GM12878 (cell line): Measurements from ENCODE around the gene C4orf17. TPM values are rescaled to one million over a fixed set of nuclear protein-coding genes. Genes with fewer than 3 reads are reported as not detected.

Source experiments
- HDAC2 ChIP-seq: fragments of 200-600 bp; sonication (generic); IDR thresholded peaks from 2 replicates; pipeline ENCODE4 v1.6.1; 2017
- HDAC6 ChIP-seq: fragments of 200-600 bp; sonication (generic); IDR thresholded peaks from one replicate; pipeline ENCODE4 v1.8.0; 2017; ENCODE audit warnings: antibody characterized with exemption; ENCODE audit not compliant: unreplicated experiment
- NR2F1 ChIP-seq: fragments of 450-650 bp; conservative IDR thresholded peaks from 2 replicates; pipeline ENCODE4 v1.6.1; 2017; ENCODE audit warnings: mild to moderate bottlenecking
- NRF1 ChIP-seq: conservative IDR thresholded peaks from 2 replicates; pipeline ENCODE4 v1.6.1; 2011; ENCODE audit warnings: mild to moderate bottlenecking, low read depth, low read length, improper control_type of control experiment
- PAX8 ChIP-seq: fragments of 450-650 bp; IDR thresholded peaks from 2 replicates; pipeline ENCODE4 v1.6.1; 2017; ENCODE audit warnings: mild to moderate bottlenecking, moderate library complexity
- POLR2A ChIP-seq: IDR thresholded peaks from 2 replicates; pipeline ENCODE4 v1.6.1; 2011; ENCODE audit warnings: low read depth, mild to moderate bottlenecking, low read length
- RAD21 ChIP-seq: IDR thresholded peaks from 2 replicates; pipeline ENCODE4 v1.6.1; 2011; ENCODE audit warnings: mild to moderate bottlenecking, low read depth, low read length, moderate library complexity; ENCODE audit not compliant: insufficient read depth
- RAD51 ChIP-seq: fragments of 450-650 bp; IDR thresholded peaks from 2 replicates; pipeline ENCODE4 v1.6.1; 2016; ENCODE audit warnings: moderate library complexity, mild to moderate bottlenecking, inconsistent platforms
- RCOR1 ChIP-seq: conservative IDR thresholded peaks from 2 replicates; pipeline ENCODE4 v1.6.1; 2012; ENCODE audit warnings: low read depth, low read length, improper control_type of control experiment
- SIX5 ChIP-seq: IDR thresholded peaks from 2 replicates; pipeline ENCODE4 v1.6.1; 2011; ENCODE audit warnings: mild to moderate bottlenecking, low read depth, low read length, moderate library complexity; ENCODE audit not compliant: severe bottlenecking
- SMC3 ChIP-seq: IDR thresholded peaks from 2 replicates; pipeline ENCODE4 v1.6.1; 2011; ENCODE audit warnings: low read length, improper control_type of control experiment, borderline replicate concordance
- TBL1XR1 ChIP-seq: IDR thresholded peaks from 2 replicates; pipeline ENCODE4 v1.6.1; 2012; ENCODE audit warnings: low read depth, low read length, improper control_type of control experiment
- YY1 ChIP-seq: IDR thresholded peaks from 2 replicates; pipeline ENCODE4 v1.6.1; 2011; ENCODE audit warnings: low read depth, mild to moderate bottlenecking, low read length
- polyA plus RNA-seq, 11 experiments: library from polyadenylated mRNA; depleted of rRNA in 4 of 11; unstranded in 6 of 11; stranded (reverse) in 5 of 11; fragments of >200 nt; fragmentation: Nextera tagmentation in 4 of 11; fragmentation: Illumina TruSeq in 1 of 11; extraction: Ambion mirVana in 4 of 11; extraction: Trizol in 1 of 11; gene quantifications; 1 replicate in 1 of 11; 2 replicates in 10 of 11; pipeline versions ENCODE4 v1.2.1 to v1.2.3, GENCODE V29; 2011 to 2016; ENCODE audit warnings: inconsistent platforms in 2 of 11, missing spikeins in 2 of 11, low read depth in 1 of 11
- total RNA-seq, 4 experiments: library from RNA; depleted of rRNA in 3 of 4; stranded (reverse); fragments of >200 nt in 3 of 4; fragmentation: Illumina TruSeq in 1 of 4; extraction: Trizol in 1 of 4; gene quantifications; 2 replicates each; pipeline versions ENCODE4 v1.2.1 to v1.2.3, GENCODE V29; 2013 to 2021
- TF ChIP-seq, protein P1 (sequence below): fragments of 450-650 bp; conservative IDR thresholded peaks from 2 replicates; pipeline ENCODE4 v1.6.1; 2017; ENCODE audit warnings: mild to moderate bottlenecking, moderate library complexity
- TF ChIP-seq, protein P2 (sequence below): fragments of 150-350 bp; IDR thresholded peaks from 2 replicates; pipeline ENCODE4 v1.6.1; 2014; ENCODE audit warnings: mild to moderate bottlenecking, low read depth, low read length
- TF ChIP-seq, protein P3 (sequence below): IDR thresholded peaks from 2 replicates; pipeline ENCODE4 v1.6.1; 2011; ENCODE audit warnings: borderline replicate concordance, low read depth, mild to moderate bottlenecking, moderate library complexity, mixed read lengths, low read length; ENCODE audit not compliant: insufficient read depth; ENCODE audit errors: extremely low read length
- TF ChIP-seq, protein P4 (sequence below): IDR thresholded peaks from 2 replicates; pipeline ENCODE4 v1.6.1; 2012; ENCODE audit warnings: improper control_type of control experiment, low read depth, low read length; ENCODE audit not compliant: insufficient replicate concordance

C4orf17 gene
- total and polyA plus RNA-seq, 10 of the 15 experiments (the other 5 are each of a cell fraction or from before 2014, with no cell fraction given) = not detected

DNA sequence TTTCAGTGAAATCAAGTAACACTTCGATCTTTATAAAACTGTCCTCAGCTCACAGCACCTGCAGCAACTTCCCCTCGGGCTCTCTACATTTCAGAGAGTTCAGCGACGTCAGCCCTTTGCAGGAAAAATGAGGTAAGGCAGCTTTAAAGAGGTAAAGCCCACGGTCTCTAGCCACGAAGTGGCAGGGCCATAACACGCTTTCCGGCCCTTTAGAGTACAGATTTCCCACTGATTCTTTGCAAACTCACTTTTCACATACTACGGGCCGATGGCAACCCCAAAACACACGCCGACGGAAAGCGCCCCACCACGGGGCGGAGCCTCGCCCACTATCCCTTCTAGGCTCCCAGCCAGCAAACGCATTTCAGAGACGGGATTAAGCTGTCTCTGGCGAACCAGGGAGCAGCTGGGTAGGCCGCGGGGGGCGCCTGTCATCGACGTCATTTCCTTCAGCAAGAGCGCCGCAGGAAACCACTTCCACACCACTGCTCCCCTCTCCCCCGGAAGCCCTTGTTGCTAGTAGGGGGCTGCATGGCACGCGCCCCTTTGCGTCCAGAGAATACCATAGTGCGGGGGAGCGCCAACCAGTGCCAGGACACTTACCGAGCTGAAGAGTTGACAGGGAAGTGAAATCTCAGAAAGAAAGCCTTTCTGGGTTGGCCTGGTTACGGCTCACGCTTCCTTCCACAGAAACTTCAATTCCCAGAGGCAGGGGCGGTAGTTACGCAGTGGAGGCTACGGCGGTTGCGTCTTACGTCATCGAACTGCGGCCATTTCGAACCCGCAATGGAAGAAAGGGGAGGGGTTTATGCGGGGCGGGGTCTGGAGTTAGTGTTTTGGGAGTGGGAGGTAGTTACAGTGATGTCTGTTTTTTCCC, 52.7 kb downstream of the C4orf17 start, which contains the start of gene TRMT10A (continued):
- peak; percentile 75; the same call in 1 of the 2 replicates for TF ChIP-seq NR2F1
- no peak for TF ChIP-seq TBL1XR1
- TF ChIP-seq YY1 = peak; percentile 88
- TF ChIP-seq, protein P1, sequence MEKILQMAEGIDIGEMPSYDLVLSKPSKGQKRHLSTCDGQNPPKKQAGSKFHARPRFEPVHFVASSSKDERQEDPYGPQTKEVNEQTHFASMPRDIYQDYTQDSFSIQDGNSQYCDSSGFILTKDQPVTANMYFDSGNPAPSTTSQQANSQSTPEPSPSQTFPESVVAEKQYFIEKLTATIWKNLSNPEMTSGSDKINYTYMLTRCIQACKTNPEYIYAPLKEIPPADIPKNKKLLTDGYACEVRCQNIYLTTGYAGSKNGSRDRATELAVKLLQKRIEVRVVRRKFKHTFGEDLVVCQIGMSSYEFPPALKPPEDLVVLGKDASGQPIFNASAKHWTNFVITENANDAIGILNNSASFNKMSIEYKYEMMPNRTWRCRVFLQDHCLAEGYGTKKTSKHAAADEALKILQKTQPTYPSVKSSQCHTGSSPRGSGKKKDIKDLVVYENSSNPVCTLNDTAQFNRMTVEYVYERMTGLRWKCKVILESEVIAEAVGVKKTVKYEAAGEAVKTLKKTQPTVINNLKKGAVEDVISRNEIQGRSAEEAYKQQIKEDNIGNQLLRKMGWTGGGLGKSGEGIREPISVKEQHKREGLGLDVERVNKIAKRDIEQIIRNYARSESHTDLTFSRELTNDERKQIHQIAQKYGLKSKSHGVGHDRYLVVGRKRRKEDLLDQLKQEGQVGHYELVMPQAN = peak; percentile 87
- peak; percentile 81 for TF ChIP-seq SIX5
- TF ChIP-seq, protein P2, sequence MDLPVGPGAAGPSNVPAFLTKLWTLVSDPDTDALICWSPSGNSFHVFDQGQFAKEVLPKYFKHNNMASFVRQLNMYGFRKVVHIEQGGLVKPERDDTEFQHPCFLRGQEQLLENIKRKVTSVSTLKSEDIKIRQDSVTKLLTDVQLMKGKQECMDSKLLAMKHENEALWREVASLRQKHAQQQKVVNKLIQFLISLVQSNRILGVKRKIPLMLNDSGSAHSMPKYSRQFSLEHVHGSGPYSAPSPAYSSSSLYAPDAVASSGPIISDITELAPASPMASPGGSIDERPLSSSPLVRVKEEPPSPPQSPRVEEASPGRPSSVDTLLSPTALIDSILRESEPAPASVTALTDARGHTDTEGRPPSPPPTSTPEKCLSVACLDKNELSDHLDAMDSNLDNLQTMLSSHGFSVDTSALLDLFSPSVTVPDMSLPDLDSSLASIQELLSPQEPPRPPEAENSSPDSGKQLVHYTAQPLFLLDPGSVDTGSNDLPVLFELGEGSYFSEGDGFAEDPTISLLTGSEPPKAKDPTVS = no peak
- no peak for TF ChIP-seq RAD21
- peak; percentile 81 for TF ChIP-seq POLR2A
- no peak for TF ChIP-seq RAD51
- TF ChIP-seq, protein P3, sequence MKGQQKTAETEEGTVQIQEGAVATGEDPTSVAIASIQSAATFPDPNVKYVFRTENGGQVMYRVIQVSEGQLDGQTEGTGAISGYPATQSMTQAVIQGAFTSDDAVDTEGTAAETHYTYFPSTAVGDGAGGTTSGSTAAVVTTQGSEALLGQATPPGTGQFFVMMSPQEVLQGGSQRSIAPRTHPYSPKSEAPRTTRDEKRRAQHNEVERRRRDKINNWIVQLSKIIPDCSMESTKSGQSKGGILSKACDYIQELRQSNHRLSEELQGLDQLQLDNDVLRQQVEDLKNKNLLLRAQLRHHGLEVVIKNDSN = no peak
- no peak for TF ChIP-seq HDAC6
- no peak for TF ChIP-seq PAX8
- TF ChIP-seq SMC3 = no peak
- TF ChIP-seq NRF1 = no peak
- TF ChIP-seq, protein P4, sequence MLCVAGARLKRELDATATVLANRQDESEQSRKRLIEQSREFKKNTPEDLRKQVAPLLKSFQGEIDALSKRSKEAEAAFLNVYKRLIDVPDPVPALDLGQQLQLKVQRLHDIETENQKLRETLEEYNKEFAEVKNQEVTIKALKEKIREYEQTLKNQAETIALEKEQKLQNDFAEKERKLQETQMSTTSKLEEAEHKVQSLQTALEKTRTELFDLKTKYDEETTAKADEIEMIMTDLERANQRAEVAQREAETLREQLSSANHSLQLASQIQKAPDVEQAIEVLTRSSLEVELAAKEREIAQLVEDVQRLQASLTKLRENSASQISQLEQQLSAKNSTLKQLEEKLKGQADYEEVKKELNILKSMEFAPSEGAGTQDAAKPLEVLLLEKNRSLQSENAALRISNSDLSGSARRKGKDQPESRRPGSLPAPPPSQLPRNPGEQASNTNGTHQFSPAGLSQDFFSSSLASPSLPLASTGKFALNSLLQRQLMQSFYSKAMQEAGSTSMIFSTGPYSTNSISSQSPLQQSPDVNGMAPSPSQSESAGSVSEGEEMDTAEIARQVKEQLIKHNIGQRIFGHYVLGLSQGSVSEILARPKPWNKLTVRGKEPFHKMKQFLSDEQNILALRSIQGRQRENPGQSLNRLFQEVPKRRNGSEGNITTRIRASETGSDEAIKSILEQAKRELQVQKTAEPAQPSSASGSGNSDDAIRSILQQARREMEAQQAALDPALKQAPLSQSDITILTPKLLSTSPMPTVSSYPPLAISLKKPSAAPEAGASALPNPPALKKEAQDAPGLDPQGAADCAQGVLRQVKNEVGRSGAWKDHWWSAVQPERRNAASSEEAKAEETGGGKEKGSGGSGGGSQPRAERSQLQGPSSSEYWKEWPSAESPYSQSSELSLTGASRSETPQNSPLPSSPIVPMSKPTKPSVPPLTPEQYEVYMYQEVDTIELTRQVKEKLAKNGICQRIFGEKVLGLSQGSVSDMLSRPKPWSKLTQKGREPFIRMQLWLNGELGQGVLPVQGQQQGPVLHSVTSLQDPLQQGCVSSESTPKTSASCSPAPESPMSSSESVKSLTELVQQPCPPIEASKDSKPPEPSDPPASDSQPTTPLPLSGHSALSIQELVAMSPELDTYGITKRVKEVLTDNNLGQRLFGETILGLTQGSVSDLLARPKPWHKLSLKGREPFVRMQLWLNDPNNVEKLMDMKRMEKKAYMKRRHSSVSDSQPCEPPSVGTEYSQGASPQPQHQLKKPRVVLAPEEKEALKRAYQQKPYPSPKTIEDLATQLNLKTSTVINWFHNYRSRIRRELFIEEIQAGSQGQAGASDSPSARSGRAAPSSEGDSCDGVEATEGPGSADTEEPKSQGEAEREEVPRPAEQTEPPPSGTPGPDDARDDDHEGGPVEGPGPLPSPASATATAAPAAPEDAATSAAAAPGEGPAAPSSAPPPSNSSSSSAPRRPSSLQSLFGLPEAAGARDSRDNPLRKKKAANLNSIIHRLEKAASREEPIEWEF = no peak
- TF ChIP-seq RCOR1 = no peak
- no peak for TF ChIP-seq HDAC2
